ENCODE results near the gene DNAAF8. TPM values are rescaled to one million over a fixed set of nuclear protein-coding genes. Genes with fewer than 3 reads are reported as not detected.

DNAAF8 gene
- total RNA-seq, 1 experiment from 2014 or later = 2.4 TPM

DNA sequence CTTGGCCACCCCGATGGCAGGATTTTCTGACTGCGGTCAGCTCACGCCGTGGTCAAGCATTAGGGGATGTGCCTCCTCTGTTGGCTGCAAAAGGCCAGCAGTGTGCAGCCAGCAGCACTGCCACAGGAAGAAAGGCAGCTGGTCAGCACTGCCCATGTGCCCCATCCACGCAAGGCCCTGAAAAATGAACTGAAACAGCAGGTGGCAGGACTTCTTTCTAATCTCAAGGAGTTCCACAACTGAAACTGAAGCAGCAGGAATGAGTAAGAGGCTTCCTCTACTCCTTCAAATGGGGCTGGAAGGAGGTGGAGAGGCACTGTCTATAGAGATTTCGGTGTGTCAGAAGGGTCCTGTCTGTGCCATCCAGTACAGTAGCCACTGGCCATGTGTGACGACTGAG lies 29.5 kb downstream of the DNAAF8 start:
- Histone ChIP-seq H2AFZ (no peak overlapping the region), H3K4me1 (replicated peaks; ENCODE audit: insufficient read depth) (peaks cover 7% of the 10 kb centered on the region; the same call in 1 of the 2 replicates), H3K27ac (no peak overlapping the region), H3K27me3 (ENCODE audit: insufficient read depth, low read depth) (no peaks in the 10 kb centered on the region), H4K20me1 (ENCODE audit: insufficient read depth) (no peaks in the 10 kb centered on the region), H3F3A (ENCODE audit: insufficient read depth, low read depth) (peaks cover 8% of the 10 kb centered on the region; the same call in 1 of the 2 replicates), H3K9me2 (ENCODE audit: insufficient read depth) (no peaks in the 10 kb centered on the region), H3K9me3 (ENCODE audit: insufficient read depth, low read depth) (no peaks in the 10 kb centered on the region), H3K79me2 (ENCODE audit: low read depth) (peaks cover 17% of the 10 kb centered on the region), H3K4me3 (no peak overlapping the region), H3K4me2 (no peak overlapping the region), H3K36me3 (ENCODE audit: low read depth) (0 out of 2 replicates have a peak, but pooled peaks cover 3% of the 10 kb centered on the region)
- intact Hi-C loops (cut with micrococcal nuclease; ENCODE audit: unreplicated experiment) = no loop called here
- DNase-seq = no peak
- TF ChIP-seq EZH2 (IDR thresholded peaks at IDR 0.05; ENCODE audit: low read depth) = no peak
- TF ChIP-seq, protein P1, sequence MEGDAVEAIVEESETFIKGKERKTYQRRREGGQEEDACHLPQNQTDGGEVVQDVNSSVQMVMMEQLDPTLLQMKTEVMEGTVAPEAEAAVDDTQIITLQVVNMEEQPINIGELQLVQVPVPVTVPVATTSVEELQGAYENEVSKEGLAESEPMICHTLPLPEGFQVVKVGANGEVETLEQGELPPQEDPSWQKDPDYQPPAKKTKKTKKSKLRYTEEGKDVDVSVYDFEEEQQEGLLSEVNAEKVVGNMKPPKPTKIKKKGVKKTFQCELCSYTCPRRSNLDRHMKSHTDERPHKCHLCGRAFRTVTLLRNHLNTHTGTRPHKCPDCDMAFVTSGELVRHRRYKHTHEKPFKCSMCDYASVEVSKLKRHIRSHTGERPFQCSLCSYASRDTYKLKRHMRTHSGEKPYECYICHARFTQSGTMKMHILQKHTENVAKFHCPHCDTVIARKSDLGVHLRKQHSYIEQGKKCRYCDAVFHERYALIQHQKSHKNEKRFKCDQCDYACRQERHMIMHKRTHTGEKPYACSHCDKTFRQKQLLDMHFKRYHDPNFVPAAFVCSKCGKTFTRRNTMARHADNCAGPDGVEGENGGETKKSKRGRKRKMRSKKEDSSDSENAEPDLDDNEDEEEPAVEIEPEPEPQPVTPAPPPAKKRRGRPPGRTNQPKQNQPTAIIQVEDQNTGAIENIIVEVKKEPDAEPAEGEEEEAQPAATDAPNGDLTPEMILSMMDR (conservative IDR thresholded peaks at IDR 0.05) = no peak
- BruUV-seq (replicated peaks) = no TSS peak
- ChIA-PET CTCF (no interaction called here), POLR2A (ENCODE audit: unreplicated experiment) (no interaction called here)

DNA sequence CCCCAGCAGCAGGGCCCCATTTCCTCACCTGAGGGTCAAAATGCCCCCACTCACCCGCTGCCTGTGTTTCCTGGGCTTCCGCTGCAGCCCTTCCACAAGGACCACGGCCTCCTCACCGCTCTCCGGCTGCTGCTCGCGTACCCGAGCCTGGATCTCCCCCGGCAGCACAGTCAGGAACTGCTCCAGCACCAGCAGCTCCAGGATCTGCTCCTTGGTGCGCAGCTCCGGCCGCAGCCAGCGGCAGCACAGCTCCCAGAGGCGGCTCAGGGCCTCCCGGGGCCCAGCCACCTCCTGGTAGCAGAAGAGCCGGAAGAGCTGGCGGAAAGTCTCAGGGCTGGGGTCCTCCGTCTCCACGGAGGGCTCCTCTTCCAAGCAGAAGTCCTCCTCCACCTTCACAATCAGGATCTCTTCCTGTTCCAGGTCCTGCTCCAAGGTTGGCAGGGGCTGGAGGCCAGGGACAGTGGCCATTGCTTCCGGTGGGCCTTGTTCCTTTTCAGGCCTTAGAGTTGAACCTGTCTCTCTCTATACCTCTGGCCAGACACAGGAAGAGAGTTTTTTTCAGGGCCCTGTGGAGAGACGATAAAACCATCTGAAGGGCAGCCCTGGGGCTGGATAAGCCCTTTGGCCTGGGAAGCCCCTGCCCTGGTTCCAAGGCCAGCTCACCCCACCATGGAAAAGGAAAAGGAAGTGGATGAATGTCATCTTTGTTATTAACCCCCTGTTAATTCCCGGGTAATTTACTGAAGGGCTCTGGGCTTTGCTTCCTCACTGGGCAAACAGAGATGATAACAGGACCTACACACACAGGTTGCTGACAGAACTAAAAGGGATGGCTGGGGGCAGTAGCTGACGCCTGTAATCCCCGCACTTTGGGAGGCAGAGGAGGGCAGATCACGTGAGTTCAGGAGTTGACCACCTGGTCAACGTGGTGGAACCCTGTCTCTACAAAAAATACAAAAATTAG lies 31.5 kb downstream of the DNAAF8 start:
- no peak for DNase-seq
- Histone ChIP-seq H2AFZ (peak overlapping the region; percentile 81; the same call in 1 of the 2 replicates), H3K79me2 (ENCODE audit: low read depth) (peaks cover 17% of the 10 kb centered on the region), H3K36me3 (ENCODE audit: low read depth) (no peaks in the 10 kb centered on the region), H3F3A (ENCODE audit: insufficient read depth, low read depth) (peaks cover 11% of the 10 kb centered on the region; the same call in 1 of the 2 replicates), H3K27ac (no peak overlapping the region), H3K4me3 (peak overlapping the region; percentile 70), H3K9me3 (ENCODE audit: insufficient read depth, low read depth) (no peaks in the 10 kb centered on the region), H3K4me1 (replicated peaks; ENCODE audit: insufficient read depth) (peaks cover 10% of the 10 kb centered on the region), H3K4me2 (peak overlapping the region; percentile 89), H3K27me3 (ENCODE audit: insufficient read depth, low read depth) (no peaks in the 10 kb centered on the region), H3K9me2 (ENCODE audit: insufficient read depth) (no peaks in the 10 kb centered on the region), H4K20me1 (ENCODE audit: insufficient read depth) (no peaks in the 10 kb centered on the region)
- intact Hi-C loops (cut with micrococcal nuclease; ENCODE audit: unreplicated experiment) = loop anchor here (5.0 kb wide), 1 partner anchor 192 kb away; the partner anchor contains the start of gene SEC14L5
- ChIA-PET CTCF (interaction anchor here (0.6 kb wide), 2 partner anchors 82 to 141 kb away, joined by 3 read pairs; partner anchors contain the start of gene MGRN1), POLR2A (ENCODE audit: unreplicated experiment) (interaction anchor here (0.6 kb wide), 1 partner anchor 32 kb away, joined by 8 read pairs; the partner anchor contains the start of genes ANKS3 and DNAAF8)
- BruUV-seq (replicated peaks) = no TSS peak
- TF ChIP-seq EZH2 (IDR thresholded peaks at IDR 0.05; ENCODE audit: low read depth) = no peak
- TF ChIP-seq, protein P1 (conservative IDR thresholded peaks at IDR 0.05) = no peak

DNA sequence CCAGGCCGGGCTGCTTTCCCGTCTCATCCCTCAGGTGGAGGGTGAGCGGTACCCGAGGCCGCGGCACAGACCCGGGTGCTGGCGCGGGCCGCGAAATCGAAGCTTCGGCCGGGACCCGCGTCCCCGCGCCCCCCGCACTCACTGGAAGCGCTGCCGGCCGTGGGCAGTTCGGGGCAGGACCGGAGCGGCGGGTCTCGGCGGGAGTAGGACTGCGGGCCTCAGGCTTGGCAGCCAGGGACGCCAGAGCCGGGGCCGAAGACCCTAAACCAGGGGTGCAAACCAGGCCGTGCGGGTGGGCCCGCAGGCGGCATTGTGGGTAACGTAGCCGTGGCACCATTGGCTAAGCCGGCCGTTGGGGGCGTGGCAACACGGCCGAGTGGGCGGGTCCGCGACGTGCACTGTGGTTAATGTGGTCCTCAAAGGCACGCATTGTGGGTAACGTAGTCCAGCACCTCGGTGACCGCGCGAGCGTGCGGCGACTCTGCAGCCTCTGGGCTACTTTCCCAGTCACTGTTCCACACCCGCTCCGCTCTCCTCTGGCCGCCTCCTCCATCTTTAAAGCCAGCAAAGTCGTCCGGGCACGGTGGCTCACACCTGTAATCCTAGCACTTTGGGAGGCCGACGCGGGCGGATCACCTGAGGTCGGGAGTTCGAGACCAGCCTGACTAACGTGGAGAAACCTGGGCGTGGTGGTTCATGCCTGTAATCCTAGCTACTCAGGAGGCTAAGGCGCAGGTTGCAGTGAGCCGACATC lies 32.7 kb downstream of the DNAAF8 start, which contains the start of gene ZNF500:
Gene ZNF500, minus strand, starts transcription at position 288 of the 754 bp plus-strand sequence. CDS start 1,184 bp downstream, outside the sequence.
- Histone ChIP-seq H3K27me3 (ENCODE audit: insufficient read depth, low read depth) (no peaks in the 10 kb centered on the region), H3K36me3 (ENCODE audit: low read depth) (no peaks in the 10 kb centered on the region), H3K4me3 (peak within 1 kb of the TSS; percentile 70), H3K4me1 (replicated peaks; ENCODE audit: insufficient read depth) (peaks cover 10% of the 10 kb centered on the region), H3K9me3 (ENCODE audit: insufficient read depth, low read depth) (no peaks in the 10 kb centered on the region), H2AFZ (peak within 1 kb of the TSS; percentile 85), H4K20me1 (ENCODE audit: insufficient read depth) (no peaks in the 10 kb centered on the region), H3K27ac (peak within 1 kb of the TSS; percentile 68), H3K4me2 (peak within 1 kb of the TSS; percentile 89), H3K9me2 (ENCODE audit: insufficient read depth) (no peaks in the 10 kb centered on the region), H3K79me2 (ENCODE audit: low read depth) (peaks cover 17% of the 10 kb centered on the region), H3F3A (ENCODE audit: insufficient read depth, low read depth) (peaks cover 11% of the 10 kb centered on the region; the same call in 1 of the 2 replicates)
- no peak for TF ChIP-seq EZH2 (IDR thresholded peaks at IDR 0.05; ENCODE audit: low read depth)
- TF ChIP-seq, protein P1 (conservative IDR thresholded peaks at IDR 0.05) = no peak
- peak; percentile 89 to 99 for DNase-seq
- ChIA-PET POLR2A (ENCODE audit: unreplicated experiment) (interaction anchor here (0.7 kb wide), 1 partner anchor 35 kb away, joined by 3 read pairs; the partner anchor contains the start of gene ROGDI), CTCF (no interaction called here)
- BruUV-seq (replicated peaks) = no TSS peak
- intact Hi-C loops (cut with micrococcal nuclease; ENCODE audit: unreplicated experiment) = loop anchor here (5.0 kb wide), 1 partner anchor 190 kb away; the partner anchor contains the start of gene SEC14L5

Measured in PC-9 (cell line).